Stimulated activated CD4-positive, alpha-beta T cell treated with anti-CD3 and anti-CD28 coated beads, Interleukin-15, amount 100 ng/mL, for 24 hours (primary cell): Measurements from ENCODE around the gene RDX.

Experiments used
- DNase-seq: peaks from one replicate; pipeline ENCODE4 v3.0.0-alpha.2; 2020

Gene RDX

DNA sequence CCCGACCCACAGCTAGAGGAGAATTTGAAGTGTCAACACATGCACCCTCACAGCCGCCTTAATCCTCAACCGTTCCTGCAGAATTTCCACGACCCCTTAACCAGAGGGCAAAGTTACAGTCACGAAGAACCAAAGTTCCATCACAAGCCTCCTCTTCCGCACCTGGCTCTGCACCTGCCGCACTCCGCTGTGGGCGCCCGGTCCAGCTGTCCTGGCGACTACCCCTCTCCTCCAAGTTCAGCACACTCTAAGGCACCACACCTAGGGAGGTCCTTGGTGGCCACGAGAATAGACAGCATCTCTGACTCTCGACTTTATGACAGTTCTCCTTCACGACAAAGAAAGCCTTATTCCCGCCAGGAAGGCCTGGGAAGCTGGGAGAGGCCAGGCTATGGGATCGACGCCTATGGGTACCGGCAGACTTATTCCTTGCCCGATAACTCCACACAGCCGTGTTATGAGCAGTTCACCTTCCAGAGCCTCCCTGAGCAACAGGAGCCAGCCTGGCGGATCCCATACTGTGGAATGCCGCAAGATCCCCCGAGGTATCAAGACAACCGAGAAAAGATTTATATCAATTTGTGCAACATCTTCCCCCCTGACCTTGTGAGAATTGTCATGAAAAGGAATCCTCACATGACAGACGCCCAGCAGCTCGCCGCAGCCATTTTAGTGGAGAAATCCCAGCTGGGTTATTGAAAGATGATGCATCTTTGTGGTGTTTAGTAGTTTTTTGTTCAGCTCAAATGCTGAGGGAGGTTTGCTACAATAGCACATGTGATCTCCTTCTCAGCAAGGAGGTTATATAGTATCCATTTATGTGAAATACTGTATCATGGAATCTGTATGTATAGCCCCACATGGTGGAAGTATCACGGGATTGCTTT is 131.1 kb downstream of the RDX start:
- DNase-seq: no peak

DNA sequence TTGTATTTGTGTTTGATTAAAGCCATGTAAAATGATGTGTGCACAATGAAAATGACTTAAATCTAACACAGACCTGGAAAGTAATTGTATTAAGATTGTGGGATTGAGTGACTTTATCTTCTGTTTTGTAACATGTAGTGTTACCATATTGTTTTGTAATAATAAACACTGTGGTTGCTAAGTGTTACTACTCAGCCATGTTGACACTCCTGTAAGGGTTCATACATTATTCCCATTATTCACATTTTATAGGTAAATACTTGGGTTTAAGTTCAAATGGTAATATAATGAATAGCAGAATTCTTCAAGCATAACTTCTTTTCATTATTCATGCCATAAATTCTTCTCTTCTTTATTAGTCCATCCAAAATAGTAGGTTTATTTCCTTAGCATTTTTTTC is 134.2 kb downstream of the RDX start:
- DNase-seq: no peak

DNA sequence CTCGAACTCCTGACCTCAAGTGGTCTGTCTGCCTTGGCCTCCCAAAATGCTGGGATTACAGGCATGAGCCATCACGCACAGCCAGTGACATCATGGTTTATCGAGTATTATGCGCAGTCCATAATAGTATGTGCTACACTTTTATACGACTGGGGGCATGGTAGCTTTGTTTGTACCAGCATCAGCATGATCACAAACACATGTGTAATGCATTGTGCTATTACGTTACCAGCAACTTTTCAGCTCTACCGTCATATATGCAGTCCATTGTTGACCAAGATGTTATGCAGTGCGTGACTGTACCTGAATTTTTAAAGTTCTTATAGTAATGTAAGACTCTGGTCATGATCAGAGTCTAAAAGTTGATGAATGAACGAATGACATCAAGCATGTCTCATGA is 135.4 kb downstream of the RDX start:
- no peak for DNase-seq

DNA sequence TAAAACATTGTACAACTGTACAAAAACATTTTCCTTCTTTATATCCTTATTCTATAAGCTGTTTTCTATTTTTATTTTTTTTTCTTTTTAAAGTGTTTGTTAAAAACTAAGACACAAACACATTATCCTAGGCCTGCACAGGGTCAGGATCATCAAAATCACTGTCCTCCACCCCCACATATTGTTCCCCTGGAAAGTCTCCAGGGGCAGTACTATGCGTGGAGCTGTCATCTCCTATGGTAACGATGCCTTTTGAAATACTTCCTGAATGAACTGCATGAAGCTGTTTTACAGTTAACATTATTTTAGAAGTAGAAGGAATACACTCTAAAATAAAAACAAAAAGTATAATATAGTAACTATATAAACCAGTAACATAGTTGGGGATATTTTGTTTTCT is 136.0 kb downstream of the RDX start:
- no peak for DNase-seq

DNA sequence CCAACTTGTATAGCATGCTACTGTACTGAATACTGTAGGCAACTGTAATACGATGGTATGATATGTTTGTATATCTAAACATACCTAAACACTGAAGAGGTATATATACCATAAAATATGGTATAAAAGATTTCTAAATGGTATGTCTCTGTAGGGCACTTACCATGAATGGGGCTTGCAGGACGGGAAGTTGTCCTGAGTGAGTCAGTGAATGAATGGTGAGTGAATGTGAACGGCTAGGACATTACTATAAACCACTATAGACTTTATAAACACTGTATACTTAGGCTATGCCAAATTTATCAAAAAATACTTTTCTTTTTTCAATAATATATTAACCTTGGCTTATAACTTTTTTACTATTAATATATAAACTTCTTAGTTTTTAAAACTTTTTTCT is 136.4 kb downstream of the RDX start:
- no peak for DNase-seq

DNA sequence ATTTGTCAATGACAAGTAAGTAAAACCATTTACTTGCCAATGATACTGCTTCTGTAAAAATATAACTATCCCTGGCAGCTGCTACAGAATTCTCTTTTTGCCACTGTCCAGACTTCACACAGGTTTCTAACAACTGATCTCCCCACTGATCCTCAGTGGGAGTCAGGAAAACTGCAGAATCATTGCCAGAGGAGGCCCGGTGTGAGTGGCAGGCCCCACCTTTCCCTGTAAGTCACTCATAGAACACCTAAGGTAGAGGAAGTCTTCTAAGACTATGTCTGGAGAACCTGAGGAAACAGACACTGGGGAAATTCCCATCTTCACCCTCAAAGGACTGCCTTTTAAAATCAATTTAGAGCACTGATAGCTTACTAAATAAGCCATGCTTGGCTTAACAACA is 136.9 kb downstream of the RDX start:
- DNase-seq: no peak

DNA sequence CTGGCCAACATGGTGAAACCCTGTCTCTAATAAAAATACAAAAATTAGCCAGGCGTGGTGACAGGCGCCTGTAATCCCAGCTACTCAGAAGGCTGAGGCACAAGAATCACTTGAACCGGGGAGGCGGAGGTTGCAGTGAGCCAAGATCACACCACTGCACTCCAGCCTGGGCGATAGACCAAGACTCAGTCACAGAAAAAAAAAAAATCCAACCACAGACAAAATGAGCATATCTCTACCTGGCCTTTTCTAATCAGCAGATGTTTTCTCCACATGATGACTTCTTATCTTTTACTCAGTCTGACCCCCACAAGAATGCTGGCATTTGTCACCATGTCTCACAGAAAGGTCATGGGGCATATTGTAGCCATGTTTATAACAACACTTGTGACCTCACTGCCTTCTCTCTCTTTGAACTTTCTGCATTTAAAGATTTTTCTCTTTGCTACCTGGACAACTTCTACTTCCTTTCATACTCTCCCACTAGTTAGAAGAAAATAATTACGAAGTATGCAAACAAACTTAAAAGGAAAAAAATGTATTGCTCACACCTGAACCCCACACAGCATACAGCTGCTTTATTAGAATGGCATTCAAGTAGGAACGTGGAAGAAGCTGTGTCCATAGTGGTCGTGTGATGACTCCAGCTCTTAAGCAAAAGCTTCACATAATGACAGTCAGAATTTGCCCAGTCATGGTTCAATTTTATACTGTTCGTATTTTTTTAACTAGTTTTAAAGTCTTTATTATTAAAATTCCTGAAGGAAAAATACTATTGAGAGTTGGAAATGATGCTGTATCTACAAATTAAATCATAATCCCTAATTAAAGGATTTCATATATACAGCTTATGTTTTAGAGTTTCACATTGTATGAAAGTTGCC is 137.9 kb downstream of the RDX start:
- DNase-seq: no peak

DNA sequence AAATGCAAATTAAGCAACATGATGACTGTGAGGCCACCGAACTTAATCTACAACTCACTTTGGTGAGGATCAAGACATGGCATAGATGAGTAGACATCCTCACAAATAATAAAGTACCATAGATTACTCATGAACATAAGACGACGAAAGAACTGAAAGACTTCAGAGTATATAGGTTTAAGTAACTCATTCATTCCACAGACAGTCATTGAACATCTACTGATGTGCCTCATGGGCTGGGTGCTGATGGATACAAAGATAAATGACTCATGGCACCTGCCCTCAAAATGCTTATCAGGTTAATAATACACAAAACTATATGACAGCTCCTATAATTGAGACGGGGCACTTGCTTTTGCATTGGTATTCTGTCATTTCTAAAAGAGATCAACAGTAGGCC is 139.9 kb downstream of the RDX start:
- DNase-seq: no peak

DNA sequence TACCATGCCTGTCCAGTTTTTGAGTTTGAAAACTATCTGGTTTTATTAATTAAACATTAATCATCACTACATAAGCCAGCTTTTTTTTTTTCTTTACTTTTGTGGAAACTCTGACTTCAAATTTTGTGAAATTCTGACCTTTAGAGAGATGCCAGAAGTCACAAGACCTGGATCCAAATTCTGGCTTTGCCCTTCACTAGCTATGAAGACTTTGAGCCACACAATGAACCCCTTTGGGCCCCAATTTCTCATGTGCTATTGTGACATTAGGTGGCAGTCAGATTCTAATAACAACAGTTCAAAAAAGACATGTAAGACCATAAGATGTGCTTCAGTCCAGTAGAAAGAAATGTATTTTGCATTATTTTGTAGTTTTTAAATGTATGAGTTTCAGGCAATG is 142.9 kb downstream of the RDX start:
- no peak for DNase-seq

DNA sequence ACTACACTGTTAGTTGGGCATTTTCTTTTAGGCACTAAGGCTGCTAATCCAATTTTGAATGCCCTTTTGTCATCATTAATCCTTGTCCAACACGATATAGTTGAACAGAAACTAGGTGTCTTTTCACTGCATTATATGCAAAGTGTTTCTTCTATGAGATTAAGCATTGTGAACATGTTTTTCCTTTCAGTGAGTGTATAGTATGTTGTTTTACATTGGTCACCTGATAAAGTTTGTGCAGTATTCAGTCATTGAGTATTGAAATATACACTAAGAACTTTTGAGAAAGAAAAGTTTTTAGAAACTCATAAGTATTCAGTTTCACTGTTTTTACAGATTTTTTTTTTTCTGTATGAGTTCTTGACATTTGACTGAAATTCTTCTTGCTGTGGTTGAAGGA is 144.2 kb downstream of the RDX start:
- no peak for DNase-seq

DNA sequence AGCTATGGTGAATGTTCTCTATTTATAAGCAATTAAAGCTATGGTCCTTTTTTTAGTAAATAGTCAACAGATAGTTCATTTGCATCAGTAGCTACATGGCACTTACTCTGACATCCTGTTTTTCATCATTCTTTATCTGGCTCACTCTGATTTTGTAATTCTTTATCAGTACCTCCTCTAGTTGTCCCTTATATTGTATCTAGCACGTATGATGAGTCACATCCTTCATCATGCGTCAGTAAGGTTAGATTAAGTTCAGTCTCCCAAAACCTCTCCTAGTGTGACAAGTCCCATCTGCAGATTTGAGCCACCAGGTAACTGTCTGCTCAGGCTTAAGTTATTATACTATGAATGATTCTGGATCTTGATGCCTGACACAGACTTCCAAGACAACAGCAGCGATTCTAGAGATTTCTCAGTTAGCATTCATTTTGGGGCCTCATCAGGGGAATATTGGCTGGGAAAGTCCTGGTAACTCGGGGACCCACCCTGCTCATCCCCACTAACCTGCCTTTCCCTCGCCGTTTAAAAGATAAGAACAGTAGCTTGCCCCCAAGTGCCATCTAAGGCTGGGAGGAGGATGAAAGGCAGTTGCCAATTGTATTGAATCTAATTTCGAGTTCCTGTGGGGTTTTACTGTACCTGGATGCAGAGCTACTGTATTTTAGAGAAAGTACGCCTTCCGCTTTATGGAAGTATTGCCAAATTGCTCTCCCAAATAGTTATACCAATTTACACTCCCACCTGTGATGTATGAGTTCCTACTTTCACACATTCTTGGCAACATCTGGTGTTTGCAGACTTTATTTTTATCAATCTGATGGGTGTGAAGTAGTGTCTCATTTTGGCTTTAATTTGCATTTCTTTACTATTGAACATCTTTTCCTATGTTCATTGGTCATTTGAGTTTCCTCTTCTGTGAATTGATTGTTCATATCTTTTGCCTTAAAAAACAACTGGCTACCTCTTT is 147.4 kb downstream of the RDX start:
- no peak for DNase-seq

DNA sequence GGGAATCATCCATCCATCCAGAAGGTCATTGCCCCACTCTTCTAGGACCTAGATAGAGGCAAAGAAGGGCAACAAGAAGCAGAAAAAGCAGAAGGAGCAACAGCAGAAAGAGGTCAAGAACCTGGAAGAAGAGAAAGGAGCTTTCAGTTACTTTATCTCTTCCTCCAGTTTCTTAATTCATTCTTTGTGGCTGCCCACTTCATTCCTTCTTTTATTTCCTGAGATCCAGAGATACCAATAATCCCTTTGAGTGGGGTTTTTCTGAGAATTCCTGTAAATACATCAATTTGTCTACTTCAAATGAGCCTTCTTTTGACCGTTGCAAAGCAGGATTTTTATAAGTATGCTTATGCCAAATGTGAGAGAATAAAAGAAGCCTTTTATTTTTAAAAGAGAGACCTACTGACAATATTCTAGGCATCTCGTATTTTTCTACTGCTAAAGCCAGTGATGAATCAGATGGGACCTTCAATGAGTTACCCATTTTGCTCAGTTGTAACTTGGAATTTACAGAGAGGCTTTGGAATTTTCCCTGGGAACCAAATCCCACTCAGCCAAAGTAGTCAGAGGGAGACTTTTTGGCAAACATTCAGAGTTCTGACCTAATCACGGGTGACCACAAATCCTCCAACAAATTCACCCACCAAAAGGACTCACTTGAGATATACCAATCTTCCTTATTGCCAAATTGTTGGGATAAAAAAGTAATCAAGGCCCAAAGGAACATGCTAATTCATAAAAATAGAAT is 148.3 kb downstream of the RDX start:
- DNase-seq: no peak

DNA sequence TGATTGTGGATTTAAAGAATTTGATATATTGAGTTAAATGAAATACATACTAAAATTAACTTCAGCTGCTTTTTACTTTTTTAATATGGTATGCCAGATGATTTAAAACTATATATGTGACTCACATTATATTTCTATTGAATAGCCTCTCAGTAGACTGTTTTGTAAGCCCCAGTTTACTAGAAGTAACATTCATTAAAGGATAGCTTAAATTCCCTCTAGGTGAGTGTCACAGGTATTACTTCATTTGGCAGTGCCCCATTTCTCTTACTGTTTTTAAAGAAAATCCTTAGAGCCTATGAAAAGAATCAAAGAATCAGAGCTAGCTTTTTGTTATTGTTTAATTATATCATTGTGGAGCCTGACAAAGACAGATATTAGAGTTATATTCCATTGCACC is 154.6 kb downstream of the RDX start:
- no peak for DNase-seq

DNA sequence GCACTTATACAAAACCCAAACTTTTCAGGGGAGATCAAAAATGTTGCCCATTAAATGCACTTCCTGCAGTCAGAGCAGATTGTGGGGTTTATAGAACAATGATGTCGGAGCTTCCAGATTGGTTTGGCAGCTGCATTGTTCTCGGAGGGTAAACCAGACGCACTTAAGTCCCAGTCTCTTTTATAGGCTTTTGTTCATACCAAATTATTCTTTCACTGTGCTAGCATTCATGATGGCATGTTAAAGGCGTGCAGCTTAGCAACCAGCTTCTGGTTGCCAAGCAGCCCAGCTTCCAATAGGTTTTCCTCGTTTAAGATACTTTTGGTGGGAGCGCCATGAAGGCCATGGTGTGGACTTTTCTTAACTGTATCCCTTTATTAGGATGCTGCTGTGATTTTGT is 162.3 kb downstream of the RDX start:
- no peak for DNase-seq

DNA sequence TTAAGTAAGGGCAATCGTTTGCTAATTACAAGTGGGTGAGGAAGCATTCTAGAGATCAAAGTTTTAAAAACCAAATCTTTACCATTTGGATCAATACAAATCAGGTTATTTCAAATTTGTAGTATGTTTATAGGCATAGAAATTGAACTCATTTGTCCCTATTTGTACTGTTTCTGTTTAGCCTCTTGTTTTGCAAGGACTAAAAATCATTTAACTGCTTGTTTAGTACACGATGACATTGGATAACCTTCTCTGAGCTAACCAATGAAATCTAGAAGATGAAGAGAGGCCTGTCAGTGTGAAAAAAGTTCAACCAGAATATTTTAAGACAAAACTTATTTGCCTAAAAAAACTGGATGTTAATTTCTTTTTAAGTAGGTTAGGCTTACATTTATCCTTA is 163.3 kb downstream of the RDX start:
- DNase-seq: no peak

DNA sequence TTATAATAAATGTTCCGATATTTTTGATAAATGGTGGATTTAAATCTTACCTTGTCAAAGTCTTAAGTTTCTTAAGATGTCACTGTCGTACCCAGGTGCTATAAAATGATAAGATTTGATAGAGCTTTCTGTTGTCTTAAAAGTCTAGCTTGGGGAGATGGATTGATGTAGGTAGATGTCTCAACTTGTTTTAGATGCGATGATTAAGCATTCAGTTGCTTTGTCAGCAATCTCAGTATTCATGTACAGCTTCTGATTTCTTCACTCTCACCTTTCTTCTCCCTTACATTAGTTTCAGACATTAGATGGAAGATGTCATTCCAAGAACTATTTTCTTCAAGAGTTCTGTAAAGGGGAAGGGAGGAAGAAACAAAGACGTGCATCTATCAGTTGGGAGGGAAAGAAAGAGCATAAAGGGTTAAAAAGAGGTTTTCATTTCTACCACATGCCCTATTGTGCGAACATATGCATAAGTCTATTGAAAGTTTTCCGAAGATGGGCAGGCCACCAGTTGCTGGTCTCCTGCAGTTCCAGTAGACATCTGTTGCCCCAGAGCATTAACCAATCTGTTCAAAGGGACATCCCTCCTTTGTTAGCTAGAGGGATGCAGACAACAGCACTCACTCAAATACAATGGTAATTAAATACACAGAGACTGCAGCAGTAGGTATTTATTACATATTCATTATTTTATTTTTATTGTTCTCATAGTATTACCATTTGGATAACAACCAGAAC is 164.9 kb downstream of the RDX start:
- no peak for DNase-seq

DNA sequence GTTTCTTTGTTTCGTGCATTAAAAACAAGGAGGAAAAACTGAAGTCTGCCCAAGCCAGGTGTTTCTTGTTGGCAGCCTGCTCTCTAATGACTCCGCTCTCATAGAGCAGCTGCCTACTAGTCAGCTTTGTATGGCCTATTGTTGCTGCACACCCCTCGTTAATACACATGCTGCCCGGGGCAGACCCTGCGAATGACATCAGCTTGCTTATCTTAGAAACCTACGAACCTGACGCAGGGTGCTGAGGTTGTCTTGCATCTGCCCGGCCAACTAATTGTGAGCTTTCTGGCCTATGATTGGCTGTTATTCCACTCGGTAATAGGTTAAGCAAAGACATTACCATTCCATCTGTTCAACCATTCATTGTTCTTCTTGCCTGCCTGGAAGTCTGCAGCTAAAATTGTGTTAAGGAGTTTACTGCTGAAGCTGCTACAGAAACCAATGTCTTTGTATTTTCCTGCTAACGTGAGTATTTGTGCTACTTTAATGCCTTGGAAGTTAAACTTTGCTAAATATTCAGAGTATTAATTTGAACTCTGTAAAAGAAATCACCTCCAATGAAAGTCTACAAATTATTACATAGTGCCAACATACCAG is 165.7 kb downstream of the RDX start:
- DNase-seq: no peak

DNA sequence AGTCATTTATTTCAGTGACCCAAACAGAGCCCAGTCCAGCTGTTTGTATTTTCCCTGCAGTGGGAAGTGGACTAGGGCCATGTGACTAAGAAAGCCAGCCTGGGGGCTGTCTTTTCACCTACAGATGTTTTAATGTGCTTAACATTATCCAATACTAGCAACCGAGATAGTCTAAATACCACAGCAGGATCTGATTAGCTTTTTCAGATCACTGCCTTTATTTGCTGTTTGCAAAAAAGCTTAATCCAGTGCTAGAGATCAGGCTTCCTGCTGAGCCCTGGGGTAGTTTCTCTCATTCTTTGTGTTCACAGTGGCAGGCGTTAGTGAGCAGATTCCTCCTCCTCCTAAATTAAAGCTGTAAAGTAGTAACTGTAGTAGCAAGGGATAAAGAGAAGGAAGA is 168.3 kb downstream of the RDX start:
- no peak for DNase-seq

DNA sequence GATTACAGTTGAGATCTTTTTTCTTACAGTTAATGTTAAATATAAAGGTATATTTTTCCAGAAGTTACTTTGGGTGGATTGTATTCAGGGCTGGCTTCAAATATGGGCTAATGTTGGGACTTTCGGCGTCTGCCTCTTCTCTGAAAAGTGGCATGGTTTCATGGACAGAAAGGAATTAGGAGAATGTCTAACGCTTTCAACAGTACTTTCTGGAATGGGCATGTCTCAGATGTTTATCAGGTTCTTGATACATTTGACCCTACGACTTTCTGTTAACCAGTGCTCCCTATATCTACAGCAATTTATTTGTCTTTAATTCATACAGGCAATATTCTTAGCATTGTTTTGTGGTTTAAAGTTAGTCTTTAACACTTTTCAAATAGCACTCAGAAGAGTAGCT is 169.5 kb downstream of the RDX start:
- DNase-seq: no peak

DNA sequence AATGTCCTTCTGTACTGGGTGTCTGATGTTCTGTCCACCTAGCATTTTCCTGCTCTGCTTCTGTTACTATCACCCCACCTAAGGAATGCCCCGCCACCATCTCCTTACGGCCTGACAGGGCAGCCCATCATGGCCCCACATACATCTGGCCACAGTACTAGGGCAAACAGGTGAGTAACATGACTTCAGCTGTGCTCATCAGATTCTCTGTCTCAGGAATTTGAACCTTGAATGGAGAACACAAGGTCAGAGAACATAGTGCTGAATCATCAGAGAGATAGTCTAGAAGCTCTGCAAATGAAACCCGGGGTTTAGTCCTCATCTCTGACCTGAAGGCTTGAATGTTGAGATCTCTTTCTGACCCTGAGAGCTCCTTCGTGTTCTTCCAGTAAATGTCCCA is 170.8 kb downstream of the RDX start:
- no peak for DNase-seq
